Loucy (cell line): ENCODE results near the gene PLEKHF1.

Experiments
- H2AFZ ChIP-seq: fragments of 200-600 bp; sonication (generic); 2 replicates; pipeline ENCODE4 v1.6.0; 2016; ENCODE audit warnings: antibody characterized with exemption, mild to moderate bottlenecking, low read length, moderate library complexity
- H3F3A ChIP-seq: fragments of 200-600 bp; 2 replicates; pipeline ENCODE4 v1.6.0; 2016; ENCODE audit warnings: antibody characterized with exemption, low read depth, mild to moderate bottlenecking
- H3K27me3 ChIP-seq: fragments of 200-600 bp; sonication (generic); 2 replicates; pipeline ENCODE4 v1.6.1; 2014; ENCODE audit warnings: low read length, mild to moderate bottlenecking; ENCODE audit not compliant: insufficient read depth, poor library complexity, severe bottlenecking
- H3K36me3 ChIP-seq: fragments of 200-600 bp; sonication (generic); 2 replicates; pipeline ENCODE4 v1.6.1; 2016; ENCODE audit warnings: low read length; ENCODE audit not compliant: insufficient read depth
- H3K4me1 ChIP-seq: fragments of 200-600 bp; sonication (generic); 2 replicates; pipeline ENCODE4 v1.5.1; 2014; ENCODE audit warnings: low read length, mild to moderate bottlenecking; ENCODE audit not compliant: insufficient read depth, poor library complexity, severe bottlenecking
- H3K4me2 ChIP-seq: fragments of 200-600 bp; sonication (generic); 2 replicates; pipeline ENCODE4 v1.6.0; 2014; ENCODE audit warnings: antibody characterized with exemption, low read length, low read depth, mild to moderate bottlenecking; ENCODE audit not compliant: poor library complexity, severe bottlenecking
- H3K4me3 ChIP-seq: fragments of 200-600 bp; sonication (generic); 2 replicates; pipeline ENCODE4 v1.5.1; 2014; ENCODE audit warnings: low read length, mild to moderate bottlenecking, mixed read lengths; ENCODE audit not compliant: poor library complexity, severe bottlenecking
- H3K79me2 ChIP-seq: fragments of 200-600 bp; sonication (generic); 2 replicates; pipeline ENCODE4 v1.6.1; 2014; ENCODE audit warnings: low read length; ENCODE audit not compliant: insufficient read depth
- H3K9ac ChIP-seq: fragments of 200-600 bp; sonication (generic); 2 replicates; pipeline ENCODE4 v1.6.0; 2014; ENCODE audit warnings: mild to moderate bottlenecking, low read depth, low read length, moderate library complexity; ENCODE audit not compliant: poor library complexity, severe bottlenecking
- H3K9me2 ChIP-seq: fragments of 200-600 bp; sonication (generic); replicated peaks from 2 replicates; pipeline ENCODE4 v1.6.1; 2016; ENCODE audit warnings: low read depth, low read length, mixed read lengths
- H3K9me3 ChIP-seq: fragments of 200-600 bp; sonication (generic); 2 replicates; pipeline ENCODE4 v1.6.1; 2014; ENCODE audit warnings: mild to moderate bottlenecking, antibody characterized with exemption, low read length, low read depth; ENCODE audit not compliant: insufficient read depth
- H4K20me1 ChIP-seq: fragments of 200-600 bp; sonication (generic); 2 replicates; pipeline ENCODE4 v1.6.0; 2014; ENCODE audit warnings: antibody characterized with exemption, low read length, mild to moderate bottlenecking; ENCODE audit not compliant: insufficient read depth, poor library complexity, severe bottlenecking
- CTCF ChIP-seq: fragments of 200-600 bp; sonication (generic); conservative IDR thresholded peaks from 2 replicates; pipeline ENCODE4 v1.5.1; 2014; ENCODE audit warnings: mild to moderate bottlenecking, antibody characterized with exemption, low read length
- EZH2phosphoT487 ChIP-seq: fragments of 200-600 bp; IDR thresholded peaks from 2 replicates; pipeline ENCODE4 v1.6.1; 2018; ENCODE audit warnings: antibody characterized with exemption, mild to moderate bottlenecking, moderate library complexity, borderline replicate concordance

The PLEKHF1 gene

GRCh38 chr19:29699861-29700260 lies 34.6 kb downstream of the PLEKHF1 start:
- H3K79me2 ChIP-seq = no peaks in the 10 kb centered on the region
- H3K27me3 ChIP-seq = no peaks in the 10 kb centered on the region
- H3F3A ChIP-seq = no peaks in the 10 kb centered on the region
- H3K4me2 ChIP-seq = no peak overlapping the region
- TF ChIP-seq EZH2phosphoT487 = no peak
- no peak for TF ChIP-seq CTCF
- no peaks in the 10 kb centered on the region for H3K9me3 ChIP-seq
- H3K4me3 ChIP-seq = no peak overlapping the region
- no peaks in the 10 kb centered on the region for H4K20me1 ChIP-seq
- H3K36me3 ChIP-seq = no peaks in the 10 kb centered on the region
- no peak overlapping the region for H3K9ac ChIP-seq
- no peaks in the 10 kb centered on the region for H3K4me1 ChIP-seq
- no peak overlapping the region for H2AFZ ChIP-seq
- H3K9me2 ChIP-seq = no peaks in the 10 kb centered on the region

GRCh38 chr19:29700498-29700897 lies 35.2 kb downstream of the PLEKHF1 start:
- H3K36me3 ChIP-seq = no peaks in the 10 kb centered on the region
- H3K27me3 ChIP-seq = no peaks in the 10 kb centered on the region
- no peaks in the 10 kb centered on the region for H4K20me1 ChIP-seq
- no peaks in the 10 kb centered on the region for H3K9me3 ChIP-seq
- no peaks in the 10 kb centered on the region for H3K79me2 ChIP-seq
- TF ChIP-seq CTCF (no peak), EZH2phosphoT487 (no peak)
- H3K9me2 ChIP-seq = no peaks in the 10 kb centered on the region
- no peak overlapping the region for H2AFZ ChIP-seq
- no peak overlapping the region for H3K9ac ChIP-seq
- no peaks in the 10 kb centered on the region for H3K4me1 ChIP-seq
- H3K4me2 ChIP-seq = no peak overlapping the region
- H3F3A ChIP-seq = no peaks in the 10 kb centered on the region
- H3K4me3 ChIP-seq = no peak overlapping the region

- H3K4me2 ChIP-seq = no peak overlapping the region
- no peaks in the 10 kb centered on the region for H3K4me1 ChIP-seq
- H3K4me3 ChIP-seq = no peak overlapping the region
- H3K9ac ChIP-seq = no peak overlapping the region
- H4K20me1 ChIP-seq = no peaks in the 10 kb centered on the region
- TF ChIP-seq EZH2phosphoT487 (no peak), CTCF (no peak)
- H2AFZ ChIP-seq = no peak overlapping the region
- H3K27me3 ChIP-seq = no peaks in the 10 kb centered on the region
- no peaks in the 10 kb centered on the region; the same call in 1 of the 2 replicates for H3K36me3 ChIP-seq
- no peaks in the 10 kb centered on the region for H3K9me3 ChIP-seq
- H3K9me2 ChIP-seq = no peaks in the 10 kb centered on the region
- H3F3A ChIP-seq = no peaks in the 10 kb centered on the region
- H3K79me2 ChIP-seq = no peaks in the 10 kb centered on the region
Observed at GRCh38 chr19:29702161-29702962, 37.1 kb downstream of the PLEKHF1 start.
